GM23338 (cell line): Measurements from ENCODE around the gene CHST11. TPM values are rescaled to one million over a fixed set of nuclear protein-coding genes. Genes with fewer than 3 reads are reported as not detected.

Experiments used
- ATAC-seq: fragments of 200-7000 bp; cut with Tn5 transposase; 3 replicates; pipeline ENCODE4 v1.9.1; 2020
- DNase-seq: peaks from one replicate; pipeline ENCODE4 v3.0.0-alpha.2; 2015; ENCODE audit warnings: low spot score
- H2AFZ ChIP-seq: fragments of 200-600 bp; sonication (generic); 2 replicates; pipeline ENCODE4 v1.8.0; 2016; ENCODE audit warnings: antibody characterized with exemption, mild to moderate bottlenecking, moderate library complexity
- H3F3A ChIP-seq: fragments of 200-600 bp; sonication (generic); replicated peaks from 2 replicates; pipeline ENCODE4 v1.8.0; 2017; ENCODE audit warnings: antibody characterized with exemption, mixed run types, low read depth
- H3K27ac ChIP-seq: fragments of 200-600 bp; sonication (generic); 2 replicates; pipeline ENCODE4 v1.6.1; 2016; ENCODE audit warnings: low read depth
- H3K27me3 ChIP-seq: fragments of 200-600 bp; sonication (generic); 2 replicates; pipeline ENCODE4 v1.8.0; 2016; ENCODE audit warnings: mild to moderate bottlenecking, mixed run types, moderate library complexity; ENCODE audit not compliant: insufficient read depth
- H3K36me3 ChIP-seq: fragments of 200-600 bp; sonication (generic); 2 replicates; pipeline ENCODE4 v1.8.0; 2016; ENCODE audit warnings: mild to moderate bottlenecking; ENCODE audit not compliant: insufficient read depth
- H3K4me1 ChIP-seq: fragments of 200-600 bp; sonication (generic); 2 replicates; pipeline ENCODE4 v1.8.0; 2016; ENCODE audit warnings: mild to moderate bottlenecking, moderate library complexity; ENCODE audit not compliant: insufficient read depth
- H3K4me2 ChIP-seq: fragments of 200-600 bp; sonication (generic); 2 replicates; pipeline ENCODE4 v1.7.1; 2017; ENCODE audit warnings: mixed run types
- H3K4me3 ChIP-seq: fragments of 200-600 bp; sonication (generic); 2 replicates; pipeline ENCODE4 v1.6.1; 2016; ENCODE audit warnings: mixed run types
- H3K79me2 ChIP-seq: fragments of 200-600 bp; sonication (generic); replicated peaks from 2 replicates; pipeline ENCODE4 v1.8.0; 2017; ENCODE audit warnings: mild to moderate bottlenecking; ENCODE audit not compliant: insufficient read depth
- H3K9me2 ChIP-seq: fragments of 200-600 bp; sonication (generic); 2 replicates; pipeline ENCODE4 v1.8.0; 2017; ENCODE audit not compliant: insufficient read depth
- H4K20me1 ChIP-seq: fragments of 200-600 bp; sonication (generic); replicated peaks from 2 replicates; pipeline ENCODE4 v1.8.0; 2017; ENCODE audit warnings: mild to moderate bottlenecking; ENCODE audit not compliant: insufficient read depth
- H3K27ac Mint-ChIP-seq: 2 replicates; pipeline ENCODE4 v1.8.0; 2020; ENCODE audit warnings: inconsistent platforms, mild to moderate bottlenecking, moderate library complexity, mixed read lengths
- H3K27me3 Mint-ChIP-seq: 3 replicates; pipeline ENCODE4 v1.8.0; 2022; ENCODE audit warnings: low read depth, mild to moderate bottlenecking, moderate library complexity, mixed read lengths, inconsistent platforms; ENCODE audit not compliant: insufficient read depth, poor library complexity
- H3K36me3 Mint-ChIP-seq: 3 replicates; pipeline ENCODE4 v1.8.0; 2021; ENCODE audit warnings: low read depth, mild to moderate bottlenecking, inconsistent platforms, moderate library complexity, mixed read lengths
- H3K4me1 Mint-ChIP-seq: 3 replicates; pipeline ENCODE4 v1.8.0; 2020; ENCODE audit warnings: mild to moderate bottlenecking, inconsistent platforms, mixed read lengths
- H3K4me3 Mint-ChIP-seq: 3 replicates; pipeline ENCODE4 v1.8.0; 2021; ENCODE audit warnings: moderate library complexity, mild to moderate bottlenecking, inconsistent platforms, mixed read lengths
- H3K9me3 Mint-ChIP-seq: 3 replicates; pipeline ENCODE4 v1.8.0; 2020; ENCODE audit warnings: moderate library complexity, mild to moderate bottlenecking, inconsistent platforms, mixed read lengths
- CREB1 ChIP-seq: fragments of 250-450 bp; sonication (Bioruptor Pico); IDR thresholded peaks from 2 replicates; pipeline ENCODE4 v1.5.0; 2020; ENCODE audit warnings: low read depth, mild to moderate bottlenecking, moderate library complexity
- CTCF ChIP-seq, 2 experiments: fragments of 200-600 bp in 1 of 2; sonication (generic) in 1 of 2; conservative IDR thresholded peaks; 2 replicates each; pipeline versions ENCODE4 v1.5.1 to v1.6.1; 2016 to 2017; ENCODE audit warnings: antibody characterized with exemption in 2 of 2, low read depth in 2 of 2, mild to moderate bottlenecking in 2 of 2, moderate library complexity in 1 of 2
- ETS1 ChIP-seq: IDR thresholded peaks from 2 replicates; pipeline ENCODE4 v1.6.1; 2016; ENCODE audit warnings: antibody characterized with exemption
- EZH2 ChIP-seq: fragments of 200-600 bp; sonication (generic); IDR thresholded peaks from one replicate; pipeline ENCODE4 v1.8.0; 2017; ENCODE audit warnings: antibody characterized with exemption, mild to moderate bottlenecking, low read depth; ENCODE audit not compliant: unreplicated experiment
- EZH2phosphoT487 ChIP-seq: fragments of 200-600 bp; sonication (generic); IDR thresholded peaks from one replicate; pipeline ENCODE4 v1.8.1; 2018; ENCODE audit warnings: antibody characterized with exemption; ENCODE audit not compliant: unreplicated experiment
- JUNB ChIP-seq: IDR thresholded peaks from one replicate; pipeline ENCODE4 v1.6.1; 2016; ENCODE audit warnings: antibody characterized with exemption; ENCODE audit not compliant: unreplicated experiment
- NANOG ChIP-seq: IDR thresholded peaks from 2 replicates; pipeline ENCODE4 v1.6.1; 2016; ENCODE audit warnings: antibody characterized with exemption, borderline replicate concordance
- POLR2AphosphoS5 ChIP-seq: IDR thresholded peaks from 2 replicates; pipeline ENCODE4 v1.6.1; 2016; ENCODE audit warnings: antibody characterized with exemption, low read depth
- STAT1 ChIP-seq: IDR thresholded peaks from one replicate; pipeline ENCODE4 v1.6.1; 2016; ENCODE audit warnings: antibody characterized with exemption; ENCODE audit not compliant: unreplicated experiment
- ZNF114 ChIP-seq: fragments of 250-450 bp; sonication (Bioruptor Pico); IDR thresholded peaks from 2 replicates; pipeline ENCODE4 v1.5.0; 2020; ENCODE audit warnings: mild to moderate bottlenecking, moderate library complexity
- ZNF331 ChIP-seq: fragments of 250-450 bp; sonication (Bioruptor Pico); IDR thresholded peaks from 2 replicates; pipeline ENCODE4 v1.5.0; 2020; ENCODE audit warnings: low read depth, mild to moderate bottlenecking, moderate library complexity
- polyA plus RNA-seq: library from polyadenylated mRNA; unstranded; fragments of >200 nt; fragmentation: Nextera tagmentation; extraction: Ambion mirVana; gene quantifications from 2 replicates; pipeline ENCODE4 v1.2.1, GENCODE V29; 2016
- total RNA-seq: library from RNA; depleted of rRNA; stranded (reverse); fragments of >200 nt; shearing (Covaris generic); gene quantifications from 2 replicates; pipeline ENCODE4 v1.2.3, GENCODE V29; 2014
- TF ChIP-seq, protein P1 (sequence below): IDR thresholded peaks from one replicate; pipeline ENCODE4 v1.6.1; 2018; ENCODE audit warnings: antibody characterized with exemption; ENCODE audit not compliant: unreplicated experiment

The CHST11 gene
- total and polyA plus RNA-seq, 2 experiments from 2014 or later = 7.7 to 25.7 TPM

- no peak for TF ChIP-seq STAT1
- no peak for TF ChIP-seq JUNB
- TF ChIP-seq ZNF331 = no peak
- no peak for TF ChIP-seq ETS1
- no peak for TF ChIP-seq ZNF114 (CRISPR knock-in tag)
- no peak for TF ChIP-seq POLR2AphosphoS5
- TF ChIP-seq CREB1 (CRISPR knock-in tag) = no peak
- no peak for TF ChIP-seq NANOG
- no peak for TF ChIP-seq EZH2
- no peak for TF ChIP-seq CTCF (conservative IDR thresholded peaks at IDR 0.05; ENCODE audit: low read depth in 2 of 2)
- TF ChIP-seq, protein P1, sequence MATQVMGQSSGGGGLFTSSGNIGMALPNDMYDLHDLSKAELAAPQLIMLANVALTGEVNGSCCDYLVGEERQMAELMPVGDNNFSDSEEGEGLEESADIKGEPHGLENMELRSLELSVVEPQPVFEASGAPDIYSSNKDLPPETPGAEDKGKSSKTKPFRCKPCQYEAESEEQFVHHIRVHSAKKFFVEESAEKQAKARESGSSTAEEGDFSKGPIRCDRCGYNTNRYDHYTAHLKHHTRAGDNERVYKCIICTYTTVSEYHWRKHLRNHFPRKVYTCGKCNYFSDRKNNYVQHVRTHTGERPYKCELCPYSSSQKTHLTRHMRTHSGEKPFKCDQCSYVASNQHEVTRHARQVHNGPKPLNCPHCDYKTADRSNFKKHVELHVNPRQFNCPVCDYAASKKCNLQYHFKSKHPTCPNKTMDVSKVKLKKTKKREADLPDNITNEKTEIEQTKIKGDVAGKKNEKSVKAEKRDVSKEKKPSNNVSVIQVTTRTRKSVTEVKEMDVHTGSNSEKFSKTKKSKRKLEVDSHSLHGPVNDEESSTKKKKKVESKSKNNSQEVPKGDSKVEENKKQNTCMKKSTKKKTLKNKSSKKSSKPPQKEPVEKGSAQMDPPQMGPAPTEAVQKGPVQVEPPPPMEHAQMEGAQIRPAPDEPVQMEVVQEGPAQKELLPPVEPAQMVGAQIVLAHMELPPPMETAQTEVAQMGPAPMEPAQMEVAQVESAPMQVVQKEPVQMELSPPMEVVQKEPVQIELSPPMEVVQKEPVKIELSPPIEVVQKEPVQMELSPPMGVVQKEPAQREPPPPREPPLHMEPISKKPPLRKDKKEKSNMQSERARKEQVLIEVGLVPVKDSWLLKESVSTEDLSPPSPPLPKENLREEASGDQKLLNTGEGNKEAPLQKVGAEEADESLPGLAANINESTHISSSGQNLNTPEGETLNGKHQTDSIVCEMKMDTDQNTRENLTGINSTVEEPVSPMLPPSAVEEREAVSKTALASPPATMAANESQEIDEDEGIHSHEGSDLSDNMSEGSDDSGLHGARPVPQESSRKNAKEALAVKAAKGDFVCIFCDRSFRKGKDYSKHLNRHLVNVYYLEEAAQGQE = no peak
- TF ChIP-seq EZH2phosphoT487 = no peak
Observed at GRCh38 chr12:104672501-104673265, 215.9 kb downstream of the CHST11 start (continued).

DNA sequence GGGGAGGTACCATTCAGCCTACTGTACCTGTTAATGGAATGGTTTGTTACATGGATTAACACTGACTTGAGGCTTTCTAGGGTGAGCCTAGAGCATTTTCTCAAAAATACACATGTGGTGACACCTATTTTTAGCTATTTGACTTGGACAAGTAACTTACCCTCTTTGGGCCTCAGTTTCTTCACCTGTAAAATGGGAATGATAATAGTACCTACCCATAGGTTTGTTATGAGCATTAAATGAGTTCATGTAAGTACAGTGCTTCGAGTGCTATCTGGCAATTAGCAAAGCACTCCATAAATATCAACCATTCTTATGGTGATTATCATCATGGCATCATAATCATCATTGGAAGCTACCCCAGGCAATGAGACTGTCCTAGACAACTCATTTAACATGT is 216.5 kb downstream of the CHST11 start:
- H3K4me2 ChIP-seq = no peak overlapping the region
- Mint-ChIP-seq H3K4me1 (peaks cover 42% of the 10 kb centered on the region), H3K27me3 (peaks cover 2% of the 10 kb centered on the region), H3K4me3 (no peak overlapping the region), H3K27ac (no peak overlapping the region), H3K9me3 (no peaks in the 10 kb centered on the region), H3K36me3 (no peaks in the 10 kb centered on the region)
- DNase-seq = no peak
- no peaks in the 10 kb centered on the region for H3K27me3 ChIP-seq
- no peak overlapping the region for H3K27ac ChIP-seq
- H3K36me3 ChIP-seq = no peaks in the 10 kb centered on the region
- no peaks in the 10 kb centered on the region for H3K79me2 ChIP-seq
- peaks cover 16% of the 10 kb centered on the region for H3K4me1 ChIP-seq
- ATAC-seq = no peak
- no peak overlapping the region for H2AFZ ChIP-seq
- H3F3A ChIP-seq = no peaks in the 10 kb centered on the region
- no peak for TF ChIP-seq STAT1
- no peak for TF ChIP-seq JUNB
- H4K20me1 ChIP-seq = peaks cover 4% of the 10 kb centered on the region; the same call in 1 of the 2 replicates
- H3K4me3 ChIP-seq = no peak overlapping the region
- no peaks in the 10 kb centered on the region for H3K9me2 ChIP-seq
